ENCODE data around the gene TACC3.

The TACC3 gene

GRCh38 chr4:1777822-1778641 lies 56.7 kb downstream of the TACC3 start:
- FAIRE-seq, result no peak

- no peak for FAIRE-seq
These were observed 57.5 kb downstream of the TACC3 start for GRCh38 chr4:1778642-1779392.

DNA sequence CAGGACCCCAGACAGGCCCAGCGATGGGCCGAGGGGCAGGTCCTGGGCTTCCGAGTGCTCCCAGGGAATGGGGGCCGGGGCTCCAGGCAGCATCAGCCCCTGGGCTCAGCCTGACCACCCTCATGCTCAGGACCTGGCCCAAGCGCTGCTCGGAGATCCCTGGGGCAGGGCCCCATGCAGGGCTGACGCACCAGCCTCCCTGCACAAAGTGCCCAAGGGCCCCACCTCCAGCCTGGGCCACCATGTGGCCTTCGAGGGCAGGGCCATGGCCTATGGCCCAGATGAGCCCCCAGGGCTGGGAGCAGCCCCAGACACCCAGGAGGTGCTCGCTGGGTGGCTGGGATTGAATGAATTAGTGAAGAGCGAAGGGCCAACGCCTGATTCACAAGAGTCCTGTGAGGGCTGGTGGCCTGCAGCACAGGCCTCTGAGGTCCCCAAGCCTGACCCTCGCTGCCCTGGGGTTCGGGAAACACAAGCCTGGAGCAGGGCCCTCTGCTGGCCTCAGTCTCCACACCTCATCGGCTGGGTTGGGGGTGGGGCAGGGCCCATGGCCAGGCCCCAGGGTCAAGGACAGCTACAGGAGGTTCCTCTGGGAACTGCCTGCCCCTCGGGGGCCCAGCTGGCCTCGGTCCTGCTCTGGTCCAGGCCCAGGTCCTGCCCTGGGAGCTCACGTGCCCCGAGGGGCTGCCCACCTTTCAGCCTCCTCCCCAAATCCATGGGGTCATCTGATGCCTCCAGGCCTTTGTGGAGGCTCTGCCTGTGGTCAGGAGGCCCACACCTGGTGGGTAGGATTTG lies 58.5 kb downstream of the TACC3 start:
- FAIRE-seq, result no peak

DNA sequence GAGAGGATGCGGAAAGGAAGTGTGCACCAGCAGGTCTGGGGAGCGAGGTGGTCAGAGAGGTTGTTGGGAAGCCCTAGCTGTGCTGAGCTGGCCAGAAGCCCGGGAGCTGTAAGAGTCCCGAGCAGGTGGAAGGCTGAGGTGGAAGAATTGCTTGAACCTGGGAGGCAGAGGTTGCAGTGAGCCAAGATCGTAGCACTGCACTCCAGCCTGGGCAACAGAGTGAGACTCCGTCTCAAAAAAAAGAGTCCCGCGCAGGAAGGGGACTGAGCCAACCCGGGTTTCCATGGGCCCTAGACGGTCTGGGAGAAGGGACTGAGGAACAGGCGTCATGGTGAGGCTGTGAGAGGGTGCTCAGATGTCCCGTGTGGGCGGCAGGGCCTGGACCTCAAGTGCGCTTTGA lies 59.1 kb downstream of the TACC3 start:
- no peak for FAIRE-seq

DNA sequence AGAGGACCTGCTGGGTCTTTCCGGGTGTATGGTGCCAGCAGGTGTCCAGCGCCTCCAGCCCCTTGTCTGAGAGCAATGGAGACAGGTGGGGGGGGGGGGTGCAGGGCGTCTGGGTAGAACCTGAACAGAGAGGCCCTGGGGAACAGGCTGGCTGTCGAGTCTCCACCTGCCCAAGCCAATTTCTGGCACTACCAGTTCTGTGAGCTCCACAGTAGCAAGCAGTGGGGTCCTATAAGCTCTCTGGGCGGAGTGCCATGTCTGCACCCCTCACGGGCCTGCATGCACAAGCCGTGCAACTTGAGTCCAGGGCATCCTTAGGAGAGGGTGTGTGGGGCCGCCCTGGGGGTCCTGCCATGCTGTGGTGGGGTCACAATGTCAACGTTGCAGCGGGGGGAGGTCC lies 61.7 kb downstream of the TACC3 start:
- FAIRE-seq, result no peak

GRCh38 chr4:1783970-1784369 lies 62.6 kb downstream of the TACC3 start:
- FAIRE-seq, result no peak

GRCh38 chr4:1784395-1784788 lies 63.1 kb downstream of the TACC3 start:
- FAIRE-seq, result no peak

- no peak for FAIRE-seq
These were observed 63.7 kb downstream of the TACC3 start for GRCh38 chr4:1784789-1785591.

DNA sequence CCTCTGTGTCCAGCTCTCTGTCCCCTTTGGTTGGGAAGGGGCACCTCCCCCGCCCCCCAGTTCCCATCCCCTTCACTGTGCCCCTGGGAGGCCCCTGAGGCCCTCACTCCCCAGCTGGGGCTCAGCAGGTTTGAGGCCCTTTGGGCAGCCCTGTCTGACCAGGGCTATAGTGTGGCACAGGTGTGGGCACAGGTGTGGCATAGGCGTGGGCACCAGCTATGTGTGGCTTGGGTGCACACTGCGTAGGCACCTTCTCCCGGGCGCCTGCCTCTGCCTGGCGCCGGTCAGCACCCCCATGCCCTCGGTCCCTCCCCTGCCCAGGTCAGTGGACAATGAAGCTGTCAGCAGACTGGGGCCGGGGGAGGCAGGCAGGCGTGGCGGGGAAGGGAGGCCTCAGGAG lies 64.3 kb downstream of the TACC3 start:
- FAIRE-seq, result no peak

- no peak for FAIRE-seq
These were observed 65.4 kb downstream of the TACC3 start for GRCh38 chr4:1786544-1787362.

- FAIRE-seq, result no peak
These were observed 66.2 kb downstream of the TACC3 start for GRCh38 chr4:1787411-1788077.

- FAIRE-seq, result no peak
These were observed 67.1 kb downstream of the TACC3 start for GRCh38 chr4:1788254-1788973.

DNA sequence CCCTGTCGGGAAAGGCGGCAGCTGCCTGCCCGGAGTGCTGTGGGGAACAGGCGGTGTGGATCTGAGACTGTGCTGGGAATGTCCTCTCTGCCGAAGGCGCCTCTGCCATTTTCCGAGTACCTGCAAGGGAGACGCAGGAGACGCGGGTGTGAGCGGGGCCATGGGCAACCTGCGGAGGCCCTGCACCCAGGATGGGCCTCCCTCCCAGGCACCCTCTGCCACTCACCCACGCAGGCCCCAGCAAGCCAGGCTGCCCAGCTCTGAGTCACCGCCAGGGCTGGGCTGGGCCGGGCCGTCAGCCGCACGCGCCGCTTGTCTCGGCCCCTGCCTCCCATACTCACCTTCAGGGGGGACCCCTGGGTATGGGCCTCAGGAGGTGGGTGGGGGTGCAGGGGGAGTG lies 68.2 kb downstream of the TACC3 start:
- no peak for FAIRE-seq

DNA sequence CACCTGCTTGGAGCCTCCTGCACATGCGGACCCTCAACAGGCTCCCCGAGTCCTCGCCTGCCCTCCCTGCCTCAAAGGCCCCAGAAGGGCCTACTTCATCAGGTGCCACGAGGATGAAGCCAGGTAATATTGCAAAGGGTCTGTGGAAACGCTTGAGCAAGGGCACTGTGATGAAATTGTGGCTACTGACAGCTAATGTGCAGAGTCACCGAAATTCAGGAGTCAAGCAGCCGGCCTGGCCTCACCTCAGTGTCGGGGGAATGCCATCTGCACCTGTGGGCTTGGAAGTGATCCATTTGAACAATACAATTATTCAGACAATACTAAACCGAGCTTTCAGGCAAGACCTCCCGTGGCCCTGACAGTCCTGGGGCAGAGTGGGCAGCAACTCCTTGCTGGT lies 68.7 kb downstream of the TACC3 start:
- no peak for FAIRE-seq

- FAIRE-seq, result no peak
These were observed 71.0 kb downstream of the TACC3 start for GRCh38 chr4:1792158-1792831.

DNA sequence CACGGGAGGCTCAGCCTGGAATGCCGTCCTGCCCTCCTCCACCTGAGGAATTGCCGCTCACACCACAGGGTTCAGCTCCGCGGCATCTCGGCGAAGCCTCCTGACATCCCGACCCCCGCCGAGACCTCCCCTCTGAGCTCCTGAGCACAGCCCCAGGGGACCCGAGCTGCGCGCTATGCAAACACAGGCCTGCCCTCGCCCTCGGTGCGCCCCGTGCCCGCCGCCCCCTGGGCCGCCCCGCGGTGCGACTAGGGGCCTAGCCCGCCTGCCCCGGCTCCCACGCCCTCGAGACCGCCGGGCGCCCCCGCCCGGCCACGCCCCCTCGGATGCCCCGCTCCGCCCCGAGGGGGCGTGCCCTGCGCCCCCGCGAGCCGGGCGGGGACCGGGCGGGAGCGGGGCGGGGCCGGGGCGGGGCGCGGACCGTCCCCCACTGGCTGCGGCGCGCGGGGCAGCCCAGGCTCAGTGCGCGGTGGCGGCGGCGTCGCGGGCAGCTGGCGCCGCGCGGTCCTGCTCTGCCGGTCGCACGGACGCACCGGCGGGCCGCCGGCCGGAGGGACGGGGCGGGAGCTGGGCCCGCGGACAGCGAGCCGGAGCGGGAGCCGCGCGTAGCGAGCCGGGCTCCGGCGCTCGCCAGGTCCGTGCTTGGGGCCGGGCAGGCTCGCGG lies 71.6 kb downstream of the TACC3 start, which contains the start of gene FGFR3:
TSS of gene FGFR3 (plus strand) at position 462 of the 664 bp plus-strand sequence. CDS start 642 bp downstream, outside the sequence.
- FAIRE-seq, result no peak

DNA sequence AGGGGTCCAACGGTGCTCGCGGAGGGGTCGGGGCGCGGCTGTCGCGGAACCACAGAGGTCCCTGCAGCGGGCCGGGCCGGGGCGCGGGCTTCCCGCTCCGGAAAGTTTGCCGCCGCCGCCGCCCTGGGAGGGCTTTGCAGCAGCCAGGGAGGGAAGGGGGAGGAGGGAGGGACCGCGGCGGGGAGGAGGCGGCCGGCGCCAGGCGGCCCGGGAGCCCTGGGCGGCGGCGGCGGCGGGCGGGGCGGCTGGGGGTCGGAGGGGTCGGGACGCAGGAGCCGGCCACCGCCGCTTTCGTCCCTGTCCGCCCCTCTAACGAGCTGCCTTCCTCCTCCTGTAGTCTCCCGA lies 72.1 kb downstream of the TACC3 start:
- FAIRE-seq, result no peak

- no peak for FAIRE-seq
These were observed 72.9 kb downstream of the TACC3 start for GRCh38 chr4:1793940-1794808.

Data from colon (tissue), 2 donors.